GM19372 (cell line): Measurements from ENCODE around the gene LIMCH1.
"Not testable (repeated sequence)": the region's sequence is repeated elsewhere in the genome, so short reads cannot be mapped to it uniquely, and the experiment has no call there.

Experiments used
- ATAC-seq: cut with Tn5 transposase; IDR thresholded peaks from one replicate; pipeline ENCODE4 v1.9.1; 2021; ENCODE audit warnings: mild to moderate bottlenecking, low read depth, moderate library complexity; ENCODE audit not compliant: unreplicated experiment

Gene LIMCH1

GRCh38 chr4:41538017-41538733, at the start of gene LIMCH1:
LIMCH1 (plus strand) TSS chr4:41538157; CDS start chr4:41605996, 67,839 bp downstream.
- ATAC-seq: no peak

GRCh38 chr4:41491081-41491576, 46.8 kb upstream of the LIMCH1 start:
- not testable (repeated sequence) for ATAC-seq

GRCh38 chr4:41496977-41497376, 41.0 kb upstream of the LIMCH1 start:
- ATAC-seq: no peak

GRCh38 chr4:41498177-41498576, 39.8 kb upstream of the LIMCH1 start:
- no peak for ATAC-seq

- ATAC-seq: no peak
Measured at GRCh38 chr4:41504167-41504818, 33.7 kb upstream of the LIMCH1 start.

- ATAC-seq: no peak
Measured at GRCh38 chr4:41505161-41505661, 32.7 kb upstream of the LIMCH1 start.

- ATAC-seq: no peak
Measured at GRCh38 chr4:41506130-41506529, 31.8 kb upstream of the LIMCH1 start.

- no peak for ATAC-seq
Measured at GRCh38 chr4:41507291-41507947, 30.5 kb upstream of the LIMCH1 start.

- ATAC-seq: no peak
Measured at GRCh38 chr4:41509451-41509866, 28.5 kb upstream of the LIMCH1 start.

GRCh38 chr4:41510179-41510578, 27.8 kb upstream of the LIMCH1 start:
- ATAC-seq: no peak

- no peak for ATAC-seq
Measured at GRCh38 chr4:41512136-41512535, 25.8 kb upstream of the LIMCH1 start.

- no peak for ATAC-seq
Measured at GRCh38 chr4:41512596-41512995, 25.4 kb upstream of the LIMCH1 start.

- no peak for ATAC-seq
Measured at GRCh38 chr4:41514169-41514568, 23.8 kb upstream of the LIMCH1 start.

GRCh38 chr4:41514766-41515481, 23.0 kb upstream of the LIMCH1 start:
- ATAC-seq: no peak

GRCh38 chr4:41517121-41517520, 20.8 kb upstream of the LIMCH1 start:
- no peak for ATAC-seq

- ATAC-seq: no peak
Measured at GRCh38 chr4:41517747-41518146, 20.2 kb upstream of the LIMCH1 start.

- ATAC-seq: no peak
Measured at GRCh38 chr4:41524425-41524824, 13.5 kb upstream of the LIMCH1 start.

GRCh38 chr4:41525129-41525528, 12.8 kb upstream of the LIMCH1 start:
- ATAC-seq: no peak

GRCh38 chr4:41526628-41527027, 11.3 kb upstream of the LIMCH1 start:
- ATAC-seq: no peak

GRCh38 chr4:41528512-41529205, 9.3 kb upstream of the LIMCH1 start:
- no peak for ATAC-seq
